Activated T-helper 1 cell treated with anti-CD3 and anti-CD28 coated beads, Interleukin-2, amount 50 U/mL, for 16 hours (primary cell): Measurements from ENCODE around the gene EXO5.
"Not testable (repeated sequence)": the region's sequence is repeated elsewhere in the genome, so short reads cannot be mapped to it uniquely, and the experiment has no call there.

Experiments used
- DNase-seq, 2 donors: peaks; one replicate each; pipeline ENCODE4 v3.0.0-alpha.2; 2020; ENCODE audit warnings: low read depth in 1 of 2, low spot score in 1 of 2

The EXO5 gene, protein sequence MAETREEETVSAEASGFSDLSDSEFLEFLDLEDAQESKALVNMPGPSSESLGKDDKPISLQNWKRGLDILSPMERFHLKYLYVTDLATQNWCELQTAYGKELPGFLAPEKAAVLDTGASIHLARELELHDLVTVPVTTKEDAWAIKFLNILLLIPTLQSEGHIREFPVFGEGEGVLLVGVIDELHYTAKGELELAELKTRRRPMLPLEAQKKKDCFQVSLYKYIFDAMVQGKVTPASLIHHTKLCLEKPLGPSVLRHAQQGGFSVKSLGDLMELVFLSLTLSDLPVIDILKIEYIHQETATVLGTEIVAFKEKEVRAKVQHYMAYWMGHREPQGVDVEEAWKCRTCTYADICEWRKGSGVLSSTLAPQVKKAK

DNA sequence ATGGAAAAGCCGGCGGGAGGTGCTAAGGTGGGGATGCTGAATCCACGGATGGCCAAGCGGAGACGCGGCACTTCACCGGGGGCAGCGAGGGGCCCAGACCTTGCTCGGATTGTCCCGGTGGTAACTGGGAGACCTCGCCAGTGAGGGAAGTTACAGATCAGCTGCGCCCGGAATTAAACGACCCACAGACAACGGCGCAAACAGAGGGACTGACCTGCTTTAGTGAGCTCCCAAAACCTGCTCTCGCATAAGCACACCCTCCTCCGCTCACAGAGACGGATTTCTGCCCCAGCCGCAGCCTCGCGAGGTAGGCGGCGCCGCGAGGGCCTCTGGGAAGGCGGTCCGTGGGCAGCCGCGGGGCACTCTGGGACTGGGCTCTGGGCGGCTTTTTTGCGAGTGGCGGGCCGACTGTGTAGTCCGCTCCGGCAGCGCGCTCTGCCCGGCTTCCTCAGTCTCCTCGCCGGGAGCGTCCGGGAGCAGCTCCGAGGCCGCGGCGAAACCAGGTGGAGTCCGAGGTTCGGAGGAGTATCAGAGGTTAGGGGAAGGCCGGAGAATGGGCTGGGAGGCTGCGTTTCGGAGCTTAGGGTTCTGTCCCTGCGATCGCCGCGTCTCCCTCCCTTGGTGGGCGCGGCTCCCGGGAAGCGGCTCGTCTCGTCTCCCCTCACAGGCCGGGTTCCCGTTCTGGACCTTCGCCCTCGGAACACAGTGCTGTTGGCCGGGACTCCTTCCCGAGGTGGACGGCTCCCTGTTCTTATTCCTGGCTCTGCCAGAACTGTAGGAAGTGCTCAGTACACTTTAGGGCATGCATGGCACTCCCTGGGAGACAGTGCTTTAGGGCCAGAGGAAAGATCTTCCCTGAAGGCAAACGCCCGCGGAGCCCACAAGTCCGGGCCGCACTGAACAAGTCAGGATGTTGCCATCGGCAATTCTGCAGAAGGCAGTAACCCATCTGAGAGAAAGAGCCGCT is at the start of gene EXO5:
EXO5 (plus strand) TSS at position 393 of the 967 bp plus-strand sequence. CDS start 5,778 bp downstream, outside the sequence.
- peak; percentile 62 to 73 for DNase-seq

DNA sequence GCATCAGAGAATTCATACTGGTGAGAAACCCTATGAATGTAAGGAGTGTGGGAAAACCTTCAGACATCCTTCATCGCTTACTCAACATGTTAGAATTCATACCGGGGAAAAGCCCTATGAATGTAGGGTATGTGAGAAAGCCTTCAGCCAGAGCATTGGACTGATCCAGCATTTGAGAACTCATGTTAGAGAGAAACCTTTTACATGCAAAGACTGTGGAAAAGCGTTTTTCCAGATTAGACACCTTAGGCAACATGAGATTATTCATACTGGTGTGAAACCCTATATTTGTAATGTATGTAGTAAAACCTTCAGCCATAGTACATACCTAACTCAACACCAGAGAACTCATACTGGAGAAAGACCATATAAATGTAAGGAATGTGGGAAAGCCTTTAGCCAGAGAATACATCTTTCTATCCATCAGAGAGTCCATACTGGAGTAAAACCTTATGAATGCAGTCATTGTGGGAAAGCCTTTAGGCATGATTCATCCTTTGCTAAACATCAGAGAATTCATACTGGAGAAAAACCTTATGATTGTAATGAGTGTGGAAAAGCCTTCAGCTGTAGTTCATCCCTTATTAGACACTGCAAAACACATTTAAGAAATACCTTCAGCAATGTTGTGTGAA is 45.5 kb upstream of the EXO5 start:
- DNase-seq: no peak

DNA sequence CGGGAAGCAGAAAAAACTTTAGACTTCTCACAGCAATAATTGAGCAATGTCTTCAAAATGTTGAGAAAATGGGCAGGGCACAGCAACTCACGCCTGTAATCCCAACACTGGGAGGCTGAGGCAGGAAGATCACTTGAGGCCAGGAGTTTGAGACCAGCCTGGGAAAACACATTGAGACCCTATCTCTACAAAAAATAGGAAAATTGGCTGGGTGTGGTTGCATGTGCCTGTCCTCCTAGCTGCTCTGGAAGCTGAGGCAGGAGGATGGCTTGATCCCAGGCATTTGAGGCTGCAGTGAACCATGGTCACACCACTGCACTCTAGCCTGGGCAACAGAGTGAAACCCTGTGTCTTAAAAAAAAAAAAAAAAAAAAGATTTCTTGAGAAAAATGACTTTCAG is 39.2 kb upstream of the EXO5 start:
- no peak for DNase-seq

DNA sequence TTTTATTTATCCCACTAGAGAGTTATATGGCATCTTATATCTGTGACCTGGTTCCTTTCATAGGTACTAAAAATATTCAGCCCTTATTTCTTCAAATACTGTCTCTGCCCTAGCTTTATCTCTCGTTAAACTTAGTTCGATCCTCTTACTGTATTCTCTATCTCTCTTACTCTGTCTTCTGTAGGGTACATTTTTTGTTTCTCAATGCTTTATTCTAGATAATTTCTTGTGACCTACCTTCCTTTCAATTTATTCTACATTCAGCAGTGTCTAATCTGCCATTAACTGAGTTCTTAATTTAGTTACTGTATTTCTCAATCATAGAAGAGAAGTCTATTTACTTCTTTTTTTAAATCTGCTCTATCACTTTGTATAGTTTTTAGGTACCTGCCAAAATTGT is 33.3 kb upstream of the EXO5 start:
- no peak for DNase-seq

DNA sequence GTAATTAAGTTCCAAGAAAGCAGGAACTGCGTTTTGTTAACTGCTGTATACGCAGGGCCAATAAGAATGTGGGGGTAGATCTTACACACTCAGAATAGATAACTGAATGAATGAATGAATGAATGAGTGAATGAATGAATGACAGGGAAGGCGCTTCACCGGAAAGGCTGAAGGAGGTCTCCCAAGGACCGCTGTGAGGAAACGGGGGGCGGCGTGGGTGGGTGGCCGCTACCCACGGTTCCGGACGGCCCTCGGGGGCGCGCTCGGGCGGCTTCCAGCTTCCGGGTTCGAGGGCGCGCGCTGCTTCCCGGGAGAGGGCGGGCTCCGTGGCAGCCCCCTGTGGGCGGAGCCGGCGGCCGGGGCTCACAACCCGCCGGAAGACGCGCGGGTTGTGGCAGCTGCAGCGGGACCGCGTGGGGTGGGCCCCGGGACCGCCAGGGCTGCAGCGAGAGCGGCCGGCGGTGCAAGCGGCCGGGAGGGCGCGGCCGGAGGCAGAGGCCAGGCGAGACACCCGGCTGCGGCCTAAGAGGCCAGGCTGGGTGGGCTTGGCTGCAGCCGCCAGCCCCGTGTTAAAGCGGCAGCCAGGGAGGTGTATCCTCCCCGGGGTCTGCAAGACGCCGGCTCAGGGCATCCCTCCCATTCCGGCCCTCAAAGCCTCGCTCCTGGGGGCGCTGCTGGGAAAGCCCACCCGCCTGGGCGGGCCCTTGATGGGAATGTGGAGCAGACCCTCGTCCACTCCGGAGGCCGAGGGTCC is 31.5 kb upstream of the EXO5 start, which contains the start of gene ZFP69:
ZFP69 (plus strand) TSS at position 367 of the 754 bp plus-strand sequence. CDS start 2,072 bp downstream, outside the sequence.
- peak; percentile 22 to 52 for DNase-seq

DNA sequence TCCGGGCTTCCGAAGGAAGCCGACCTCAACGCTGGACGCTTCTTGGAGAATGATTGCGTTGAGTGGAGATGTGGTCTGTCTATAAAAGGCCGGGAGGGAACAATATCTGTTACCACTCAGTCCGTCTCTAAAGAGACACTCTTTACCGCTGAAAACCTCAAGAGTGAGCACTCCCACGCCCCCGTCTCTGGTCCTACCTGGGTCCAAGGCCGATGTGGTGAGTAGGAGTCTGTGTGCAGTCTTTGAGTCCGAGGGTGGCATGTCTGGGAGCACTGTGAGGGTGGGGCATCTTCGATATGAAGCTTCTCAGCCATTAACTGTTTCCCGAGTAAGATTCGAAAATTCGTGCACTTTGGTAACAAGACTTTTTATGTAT is 30.9 kb upstream of the EXO5 start:
- no peak for DNase-seq

DNA sequence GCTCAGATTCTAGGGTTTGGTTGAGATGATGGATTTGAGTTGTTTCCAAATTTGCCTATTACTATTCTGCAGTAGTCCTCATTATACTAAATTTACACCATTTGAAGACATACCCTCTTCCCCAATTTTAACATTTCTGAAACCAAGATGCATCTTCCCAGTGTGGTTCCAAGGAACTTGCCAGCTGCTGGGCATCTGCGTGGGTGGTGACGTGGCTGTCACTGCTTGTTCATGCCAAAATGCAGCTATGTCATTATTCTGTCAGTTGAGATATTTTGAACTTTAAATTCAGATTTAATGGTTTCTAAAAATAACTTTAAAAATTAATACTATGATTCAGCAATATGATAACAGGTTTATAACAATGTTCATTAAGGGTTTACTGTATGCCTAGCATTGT is 30.3 kb upstream of the EXO5 start:
- no peak for DNase-seq

DNA sequence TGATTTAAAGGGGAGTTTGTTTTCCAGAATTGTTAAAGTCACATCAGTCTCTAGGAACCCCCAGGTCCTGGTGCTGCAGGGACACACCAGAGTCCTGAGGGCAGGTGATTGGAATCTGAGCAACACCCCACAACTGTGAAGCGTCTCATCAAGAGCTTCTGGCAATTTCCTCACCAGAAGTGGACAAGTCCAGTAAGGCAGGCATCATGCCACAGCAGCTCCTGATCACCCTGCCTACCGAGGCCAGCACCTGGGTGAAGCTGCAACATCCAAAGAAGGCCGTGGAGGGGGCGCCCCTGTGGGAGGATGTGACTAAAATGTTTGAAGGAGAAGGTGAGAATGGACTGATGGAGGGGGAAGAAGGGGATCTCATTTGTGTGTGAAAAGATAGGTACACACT is 29.4 kb upstream of the EXO5 start:
- no peak for DNase-seq

DNA sequence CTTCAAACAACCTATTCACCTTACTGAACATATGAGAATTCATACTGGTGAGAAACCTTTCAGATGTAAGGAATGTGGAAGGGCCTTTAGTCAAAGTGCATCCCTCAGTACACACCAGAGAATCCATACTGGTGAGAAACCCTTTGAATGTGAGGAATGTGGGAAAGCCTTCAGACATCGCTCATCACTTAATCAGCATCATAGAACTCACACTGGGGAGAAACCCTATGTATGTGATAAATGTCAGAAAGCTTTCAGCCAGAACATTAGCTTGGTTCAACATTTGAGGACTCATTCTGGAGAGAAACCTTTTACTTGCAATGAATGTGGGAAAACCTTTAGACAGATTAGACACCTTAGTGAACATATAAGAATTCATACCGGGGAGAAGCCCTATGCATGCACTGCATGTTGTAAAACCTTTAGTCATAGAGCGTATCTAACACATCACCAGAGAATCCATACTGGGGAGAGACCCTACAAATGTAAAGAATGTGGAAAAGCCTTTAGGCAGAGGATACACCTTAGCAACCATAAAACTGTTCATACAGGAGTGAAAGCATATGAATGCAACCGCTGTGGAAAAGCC is 13.2 kb upstream of the EXO5 start:
- no peak for DNase-seq

DNA sequence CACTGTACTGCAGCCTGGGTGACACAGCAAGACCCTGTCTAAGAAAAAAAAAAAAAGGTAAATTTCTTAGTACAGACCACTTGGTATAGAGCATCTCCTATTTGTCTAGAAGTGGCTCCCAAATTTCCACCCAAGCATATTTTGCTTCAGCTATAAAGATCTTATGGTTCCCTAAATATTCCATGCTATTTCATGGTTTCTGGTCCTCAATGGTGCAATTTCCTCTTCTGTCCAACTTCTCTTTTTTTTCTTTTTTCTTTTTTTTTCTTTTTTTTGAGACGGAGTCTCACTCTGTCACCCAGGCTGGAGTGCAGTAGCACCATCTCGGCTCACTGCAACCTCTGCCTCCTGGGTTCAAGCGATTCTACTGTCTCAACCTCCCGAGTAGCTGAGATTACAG is 5.9 kb upstream of the EXO5 start:
- not testable (repeated sequence) for DNase-seq

DNA sequence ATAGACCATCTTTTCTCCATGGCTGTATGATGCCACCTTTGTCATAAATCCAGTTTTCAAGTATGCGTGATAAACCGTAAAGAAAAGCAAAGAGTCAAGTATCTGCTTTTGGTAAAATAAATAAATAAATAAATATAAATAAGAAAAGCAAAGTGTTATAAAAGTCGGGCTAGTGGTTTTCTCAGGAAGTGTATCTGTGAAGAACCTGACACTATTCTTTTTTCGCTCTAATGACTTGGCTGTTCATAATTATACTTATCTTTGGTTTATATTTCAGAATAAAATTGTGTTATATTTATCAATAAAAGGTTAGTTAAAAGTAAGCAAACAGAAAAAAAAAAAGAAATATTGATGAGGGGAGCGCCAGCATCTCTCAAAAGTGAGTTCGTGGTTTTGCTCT is 594 bp upstream of the EXO5 start:
- no peak for DNase-seq

DNA sequence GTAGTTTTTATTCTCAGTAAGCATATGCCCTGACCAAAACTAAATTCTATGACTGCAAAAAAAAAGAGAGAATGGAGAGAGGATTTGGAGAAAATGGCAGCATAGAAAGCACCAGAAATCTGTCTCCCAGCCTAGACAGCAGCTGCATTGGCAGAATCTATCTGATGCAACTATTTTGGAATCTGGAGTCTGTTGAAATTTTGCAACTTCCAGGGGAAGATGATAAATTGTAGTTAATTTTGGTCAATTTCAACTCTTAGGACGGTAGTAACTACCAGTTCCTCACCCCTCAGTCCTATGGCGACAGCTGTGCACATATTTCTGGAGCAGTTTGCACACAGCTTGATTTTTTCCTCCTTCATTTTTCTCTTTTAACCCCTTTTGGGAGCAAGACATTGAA is 10.9 kb downstream of the EXO5 start:
- DNase-seq: no peak

DNA sequence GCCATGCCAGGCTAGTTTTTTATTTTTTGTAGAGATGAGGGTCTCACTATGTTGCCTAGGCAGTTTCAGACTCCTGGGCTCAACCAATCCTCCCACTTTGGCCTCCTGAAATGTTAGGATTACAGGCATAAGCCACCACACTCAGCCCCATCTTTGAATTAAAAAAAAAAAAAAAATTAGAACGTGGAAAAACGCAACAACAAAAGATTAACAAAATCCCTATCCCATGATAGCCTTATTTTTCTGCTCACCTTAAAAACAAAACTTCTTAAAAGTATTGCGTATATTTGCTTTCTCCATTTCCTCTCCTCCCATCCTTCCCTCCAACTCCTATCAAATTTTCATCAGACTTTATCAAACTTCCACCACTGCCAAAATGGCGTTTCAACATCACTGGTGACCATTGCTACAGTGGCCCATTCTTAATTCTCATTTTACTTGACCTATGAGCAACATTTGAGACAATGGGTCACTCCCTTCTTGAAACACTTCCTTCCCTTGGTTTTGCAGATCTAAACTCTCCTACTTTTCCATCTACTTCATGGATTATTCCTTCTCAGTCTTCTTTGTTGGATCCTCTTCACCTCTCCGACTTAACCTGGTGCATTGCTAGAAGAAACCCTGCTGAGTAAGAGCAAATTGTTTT is 22.3 kb downstream of the EXO5 start:
- DNase-seq: no peak

DNA sequence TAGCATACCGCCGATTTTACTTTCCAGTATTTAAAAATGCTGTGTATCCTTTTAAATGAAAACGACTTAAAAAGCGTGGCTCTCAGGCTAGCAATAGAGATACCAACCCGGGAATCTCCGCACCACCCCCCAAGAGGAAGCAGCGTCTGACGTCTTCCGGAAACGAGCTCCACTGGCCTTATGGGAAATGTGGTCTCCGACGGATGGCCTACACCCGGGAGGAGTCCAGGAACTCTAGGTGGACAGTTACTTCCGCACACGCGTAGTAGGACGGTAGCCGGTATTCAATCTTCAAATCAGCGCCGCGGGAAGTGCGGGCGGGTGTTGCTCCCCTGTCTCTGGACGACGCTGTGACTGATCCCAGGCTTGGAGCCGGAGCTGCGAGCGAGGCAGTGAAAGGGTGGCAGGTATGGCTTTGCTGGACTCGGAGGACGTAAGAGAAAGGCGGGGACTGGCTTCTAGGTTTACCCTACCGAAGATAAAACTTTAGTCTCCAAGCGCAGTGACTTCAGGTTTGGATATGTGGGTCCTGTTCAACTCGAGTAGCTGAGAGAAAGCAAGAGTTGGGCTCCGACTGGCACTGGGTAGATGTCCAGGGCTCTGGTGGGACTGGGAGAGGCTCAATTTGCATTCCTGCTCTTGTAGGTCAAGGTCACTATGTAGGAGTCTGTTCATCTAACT is 23.0 kb downstream of the EXO5 start, which contains the start of gene ZNF684:
ZNF684 (plus strand) TSS at position 257 of the 681 bp plus-strand sequence. CDS start 1,530 bp downstream, outside the sequence.
- peak; percentile 69 to 75 for DNase-seq

DNA sequence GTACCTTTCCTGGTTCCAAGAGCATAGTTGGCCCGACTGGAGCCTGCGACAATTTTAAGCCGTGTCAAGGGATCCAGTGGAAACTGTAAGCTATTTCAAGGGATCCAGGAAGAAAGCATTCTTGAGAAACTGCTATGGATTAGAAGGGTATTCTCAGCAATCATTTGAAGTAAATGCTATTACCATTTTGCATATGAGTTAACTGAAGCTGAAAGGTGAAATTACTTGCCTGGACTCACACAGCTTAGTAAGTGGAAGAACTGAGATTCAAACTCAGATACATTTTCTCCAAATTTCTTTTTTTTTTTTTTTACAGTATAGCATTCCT is 23.5 kb downstream of the EXO5 start:
- DNase-seq: no peak

DNA sequence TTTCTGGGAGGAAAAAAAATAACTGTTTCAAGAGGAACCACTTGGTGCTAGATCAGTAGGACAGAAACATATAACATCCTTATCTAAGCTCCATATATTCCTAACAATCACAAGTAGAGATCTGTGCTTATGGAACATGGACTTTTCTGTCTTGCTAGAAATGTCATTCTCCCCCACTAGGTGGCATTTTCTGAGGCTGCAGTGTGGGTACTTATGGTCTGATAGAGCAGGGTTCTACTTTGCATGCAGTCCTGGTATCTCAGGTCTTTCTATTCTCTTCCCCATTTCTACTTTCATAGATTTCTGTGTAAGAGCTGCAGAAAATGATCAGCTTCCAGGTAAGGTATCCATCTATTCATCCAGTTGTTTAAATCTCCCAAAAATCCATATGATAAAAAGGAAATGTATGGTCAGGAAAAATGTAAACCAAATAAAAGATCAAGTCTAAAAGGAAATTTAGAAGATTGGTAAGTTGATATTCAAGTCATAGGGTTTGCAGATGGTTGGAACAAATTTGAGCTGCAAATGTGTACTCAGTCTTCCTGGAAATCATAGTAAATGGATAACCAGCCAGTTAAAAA is 24.4 kb downstream of the EXO5 start:
- no peak for DNase-seq

DNA sequence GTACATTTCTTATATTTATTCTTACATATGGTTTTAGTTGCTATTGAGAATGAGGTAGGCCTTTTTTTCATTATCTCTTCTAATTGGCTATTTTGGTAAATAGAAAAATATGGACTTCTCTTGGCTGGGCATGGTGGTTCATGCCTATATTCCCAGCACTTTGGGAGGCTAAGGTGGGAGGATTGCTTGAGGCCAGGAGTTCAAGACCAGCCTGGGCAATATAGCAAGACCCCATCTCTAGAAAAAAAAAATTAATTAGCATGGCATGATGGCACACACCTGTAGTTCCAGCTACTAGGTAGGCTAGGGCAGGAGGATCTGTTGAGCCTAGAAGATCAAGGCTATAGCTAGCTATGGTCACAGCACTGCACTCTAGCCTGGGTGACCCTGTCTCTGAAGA is 26.0 kb downstream of the EXO5 start:
- no peak for DNase-seq

DNA sequence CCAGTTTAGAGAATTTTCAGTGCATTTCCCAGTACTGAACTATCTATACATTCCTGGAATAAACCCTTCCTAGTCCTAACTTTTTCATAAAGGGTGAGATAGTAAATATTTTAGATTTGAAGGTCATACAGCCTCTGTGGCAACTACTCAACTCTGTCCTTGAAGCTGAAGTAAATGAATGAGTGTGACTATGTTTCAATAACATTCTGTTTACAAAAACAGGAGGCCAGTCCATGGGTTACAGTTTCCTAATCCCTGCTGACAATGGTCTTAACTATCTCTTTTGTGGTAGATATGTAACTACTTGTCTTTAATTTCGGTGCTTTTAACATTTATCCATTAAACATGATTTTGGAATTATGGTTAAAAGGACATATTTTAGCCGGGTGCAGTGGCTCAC is 27.2 kb downstream of the EXO5 start:
- DNase-seq: no peak

DNA sequence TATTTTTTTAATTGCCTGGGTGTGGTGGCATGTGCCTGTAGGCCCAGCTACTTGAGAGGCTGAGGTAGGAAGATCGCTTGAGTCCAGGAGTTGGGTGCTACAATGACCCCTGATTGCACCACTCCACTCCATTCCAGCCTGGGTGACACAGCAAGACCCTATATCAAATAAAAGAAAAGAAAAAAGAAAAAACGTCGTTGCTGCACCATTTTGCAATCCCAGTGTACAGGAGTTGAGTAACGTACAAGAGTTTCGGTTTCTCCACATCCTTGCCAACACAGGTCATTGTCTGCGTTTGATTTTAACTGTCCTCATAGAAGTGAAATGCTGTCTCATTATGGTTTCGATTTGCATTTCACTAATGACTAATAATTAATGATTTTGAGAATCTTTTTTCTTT is 30.8 kb downstream of the EXO5 start:
- no peak for DNase-seq
